Smooth muscle cell of trachea (primary cell): ENCODE measurements around the gene SPTY2D1. TPM values are rescaled to one million over a fixed set of nuclear protein-coding genes. Genes with fewer than 3 reads are reported as not detected.

Source experiments
- total RNA-seq: library from RNA; depleted of rRNA; stranded (reverse); fragments of >200 nt; gene quantifications from 2 replicates; pipeline ENCODE4 v1.2.1, GENCODE V29; 2014

The SPTY2D1 gene
- total RNA-seq: 19.5 and 26.8 TPM in 2 replicates

GRCh38 chr11:18634140-18635032, at the start of gene SPTY2D1:
SPTY2D1 (minus strand) TSS chr11:18634342; CDS start chr11:18634257, 85 bp downstream.

GRCh38 chr11:18599739-18600230, 34.4 kb downstream of the SPTY2D1 start, which contains the start of gene MISFA:
MISFA (plus strand) TSS chr11:18599789; CDS start chr11:18599929, 140 bp downstream.

GRCh38 chr11:18588297-18589252, 45.6 kb downstream of the SPTY2D1 start, which contains the start of gene UEVLD:
UEVLD (minus strand) TSS chr11:18588734; CDS start chr11:18588654, 80 bp downstream.

Other genes with a start within 250 kb of the SPTY2D1 start
- gene LDHA, start 239.8 kb downstream of the SPTY2D1 start, total RNA-seq: 484 and 1,145 TPM in 2 replicates
- 0.50 TPM in 1 of 2 replicates, not detected in the other for gene LDHC, start 222.0 kb downstream of the SPTY2D1 start, total RNA-seq
- gene LDHAL6A, start 178.5 kb downstream of the SPTY2D1 start, total RNA-seq: not detected in 2 replicates
- gene TSG101, start 107.4 kb downstream of the SPTY2D1 start, total RNA-seq: 58.9 and 69.4 TPM in 2 replicates
- 28.9 and 34.0 TPM in 2 replicates for gene UEVLD, start 45.6 kb downstream of the SPTY2D1 start, total RNA-seq
- gene MISFA, start 34.6 kb downstream of the SPTY2D1 start, total RNA-seq: 0.50 and 0.58 TPM in 2 replicates
- under 0.01 and 0.83 TPM in 2 replicates for gene TMEM86A, start 64.4 kb upstream of the SPTY2D1 start, total RNA-seq
- not detected in 2 replicates for gene IGSF22, start 91.8 kb upstream of the SPTY2D1 start, total RNA-seq
- gene PTPN5, start 157.5 kb upstream of the SPTY2D1 start, total RNA-seq: not detected in 2 replicates